Mucosa of stomach (tissue), 1 donor: ENCODE measurements around the gene B3GLCT.
"Not testable (repeated sequence)": the region's sequence is repeated elsewhere in the genome, so short reads cannot be mapped to it uniquely, and the experiment has no call there.

Experiments
- H3K27me3 ChIP-seq: one replicate; pipeline ENCODE4 v1.7.0; 2013; ENCODE audit warnings: mild to moderate bottlenecking, low read length; ENCODE audit not compliant: control insufficient read depth, insufficient read depth
- H3K36me3 ChIP-seq: one replicate; pipeline ENCODE4 v1.7.0; 2013; ENCODE audit warnings: low read length; ENCODE audit not compliant: control insufficient read depth, insufficient read depth
- H3K4me1 ChIP-seq: one replicate; pipeline ENCODE4 v1.7.0; 2013; ENCODE audit warnings: mild to moderate bottlenecking, low read length; ENCODE audit not compliant: control insufficient read depth, insufficient read depth
- H3K4me3 ChIP-seq: one replicate; pipeline ENCODE4 v1.7.0; 2013; ENCODE audit warnings: low read length
- H3K9ac ChIP-seq: one replicate; pipeline ENCODE4 v1.7.0; 2013; ENCODE audit warnings: mild to moderate bottlenecking, low read length, moderate library complexity
- H3K9me3 ChIP-seq: one replicate; pipeline ENCODE4 v1.7.0; 2013; ENCODE audit warnings: mild to moderate bottlenecking, low read length, moderate library complexity; ENCODE audit not compliant: control insufficient read depth
- donor health status: Pancreatic carcinoma.

The B3GLCT gene

GRCh38 chr13:31320946-31321345 is 121.2 kb downstream of the B3GLCT start:
- Histone ChIP-seq H3K27me3 (no peaks in the 10 kb centered on the region), H3K4me3 (no peak overlapping the region), H3K9me3 (no peaks in the 10 kb centered on the region), H3K36me3 (no peaks in the 10 kb centered on the region), H3K9ac (no peak overlapping the region), H3K4me1 (no peaks in the 10 kb centered on the region)

- no peak overlapping the region for H3K9ac ChIP-seq
- H3K4me3 ChIP-seq = no peak overlapping the region
- H3K9me3 ChIP-seq = no peaks in the 10 kb centered on the region
- H3K4me1 ChIP-seq = no peaks in the 10 kb centered on the region
- H3K36me3 ChIP-seq = no peaks in the 10 kb centered on the region
- no peaks in the 10 kb centered on the region for H3K27me3 ChIP-seq
Observed at GRCh38 chr13:31321457-31321856, 121.7 kb downstream of the B3GLCT start.

DNA sequence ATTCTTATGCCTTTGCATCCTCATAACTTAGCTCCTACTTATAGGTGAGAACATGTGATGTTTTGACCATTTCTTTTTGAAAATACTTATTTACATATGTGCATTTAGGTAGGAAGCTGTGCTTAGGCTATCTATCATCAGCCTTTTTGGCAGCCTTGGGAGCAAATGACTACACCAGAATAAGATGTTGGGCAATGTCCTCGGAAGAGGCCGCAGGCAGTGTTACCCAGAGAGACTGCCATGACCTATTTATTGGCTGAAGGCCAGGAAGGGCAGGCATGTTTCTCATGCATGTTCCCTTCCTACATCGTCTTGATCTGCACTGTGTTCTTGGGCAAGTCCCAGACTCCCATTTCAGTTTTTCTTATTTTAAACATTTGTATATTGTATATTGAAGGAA is 122.3 kb downstream of the B3GLCT start:
- Histone ChIP-seq H3K9ac (no peak overlapping the region), H3K4me3 (no peak overlapping the region), H3K27me3 (no peaks in the 10 kb centered on the region), H3K36me3 (no peaks in the 10 kb centered on the region), H3K4me1 (no peaks in the 10 kb centered on the region), H3K9me3 (no peaks in the 10 kb centered on the region)

- H3K27me3 ChIP-seq = no peaks in the 10 kb centered on the region
- H3K9ac ChIP-seq = no peak overlapping the region
- H3K36me3 ChIP-seq = no peaks in the 10 kb centered on the region
- no peaks in the 10 kb centered on the region for H3K4me1 ChIP-seq
- no peaks in the 10 kb centered on the region for H3K9me3 ChIP-seq
- H3K4me3 ChIP-seq = no peak overlapping the region
Observed at GRCh38 chr13:31322702-31323405, 123.1 kb downstream of the B3GLCT start.

GRCh38 chr13:31327182-31327860 is 127.5 kb downstream of the B3GLCT start:
- Histone ChIP-seq H3K4me1 (no peaks in the 10 kb centered on the region), H3K27me3 (no peaks in the 10 kb centered on the region), H3K4me3 (no peak overlapping the region), H3K9ac (no peak overlapping the region), H3K36me3 (no peaks in the 10 kb centered on the region), H3K9me3 (no peaks in the 10 kb centered on the region)

GRCh38 chr13:31328549-31329235 is 128.9 kb downstream of the B3GLCT start:
- Histone ChIP-seq H3K36me3 (no peaks in the 10 kb centered on the region), H3K9ac (no peak overlapping the region), H3K27me3 (no peaks in the 10 kb centered on the region), H3K4me3 (no peak overlapping the region), H3K4me1 (no peaks in the 10 kb centered on the region), H3K9me3 (no peaks in the 10 kb centered on the region)

GRCh38 chr13:31330236-31330635 is 130.5 kb downstream of the B3GLCT start:
- H3K9me3 ChIP-seq = no peaks in the 10 kb centered on the region
- H3K4me3 ChIP-seq = no peak overlapping the region
- H3K9ac ChIP-seq = no peak overlapping the region
- H3K4me1 ChIP-seq = peaks cover 8% of the 10 kb centered on the region
- H3K27me3 ChIP-seq = no peaks in the 10 kb centered on the region
- H3K36me3 ChIP-seq = no peaks in the 10 kb centered on the region

DNA sequence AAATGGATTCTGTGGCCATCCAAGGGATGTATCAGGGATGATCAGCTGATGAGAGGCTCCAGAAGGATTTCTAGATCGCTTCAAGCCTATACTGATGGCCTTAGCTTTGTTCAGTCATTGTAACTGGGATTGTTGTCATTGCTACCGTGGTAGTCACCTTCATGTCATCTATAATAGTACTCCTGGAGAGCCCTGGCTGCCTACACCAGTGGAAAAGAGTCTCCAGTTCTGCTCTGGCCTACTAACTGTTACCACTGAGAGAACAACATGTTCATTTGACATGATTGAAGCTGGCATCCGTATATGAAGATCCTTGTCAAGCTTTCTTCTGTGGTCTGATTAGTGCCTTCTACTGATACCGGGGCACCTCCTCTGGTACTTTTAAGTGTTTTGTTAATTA is 131.3 kb downstream of the B3GLCT start:
- no peaks in the 10 kb centered on the region for H3K27me3 ChIP-seq
- H3K9me3 ChIP-seq = no peaks in the 10 kb centered on the region
- H3K4me3 ChIP-seq = no peak overlapping the region
- no peak overlapping the region for H3K9ac ChIP-seq
- H3K4me1 ChIP-seq = peaks cover 8% of the 10 kb centered on the region
- no peaks in the 10 kb centered on the region for H3K36me3 ChIP-seq

DNA sequence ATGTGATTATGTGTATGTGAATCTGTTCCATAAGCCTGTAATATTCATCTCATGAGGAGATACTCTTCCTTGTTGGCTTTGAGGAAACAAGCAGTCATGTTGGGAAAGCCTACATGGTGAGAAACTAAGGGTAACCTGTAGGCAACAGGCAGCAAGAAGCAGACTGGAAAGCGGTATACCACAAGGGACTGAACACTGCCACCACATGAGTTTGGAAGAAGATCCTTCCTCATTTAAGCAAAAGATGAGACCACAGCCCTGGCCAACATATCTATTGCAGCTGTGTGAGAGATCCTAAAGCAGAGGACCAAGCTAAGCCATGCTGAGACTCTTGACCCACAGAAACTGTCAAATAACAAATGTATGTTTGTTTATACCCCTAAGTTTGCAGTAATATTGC is 134.8 kb downstream of the B3GLCT start:
- Histone ChIP-seq H3K9me3 (no peaks in the 10 kb centered on the region), H3K9ac (no peak overlapping the region), H3K4me1 (peaks cover 8% of the 10 kb centered on the region), H3K27me3 (no peaks in the 10 kb centered on the region), H3K4me3 (no peak overlapping the region), H3K36me3 (no peaks in the 10 kb centered on the region)

DNA sequence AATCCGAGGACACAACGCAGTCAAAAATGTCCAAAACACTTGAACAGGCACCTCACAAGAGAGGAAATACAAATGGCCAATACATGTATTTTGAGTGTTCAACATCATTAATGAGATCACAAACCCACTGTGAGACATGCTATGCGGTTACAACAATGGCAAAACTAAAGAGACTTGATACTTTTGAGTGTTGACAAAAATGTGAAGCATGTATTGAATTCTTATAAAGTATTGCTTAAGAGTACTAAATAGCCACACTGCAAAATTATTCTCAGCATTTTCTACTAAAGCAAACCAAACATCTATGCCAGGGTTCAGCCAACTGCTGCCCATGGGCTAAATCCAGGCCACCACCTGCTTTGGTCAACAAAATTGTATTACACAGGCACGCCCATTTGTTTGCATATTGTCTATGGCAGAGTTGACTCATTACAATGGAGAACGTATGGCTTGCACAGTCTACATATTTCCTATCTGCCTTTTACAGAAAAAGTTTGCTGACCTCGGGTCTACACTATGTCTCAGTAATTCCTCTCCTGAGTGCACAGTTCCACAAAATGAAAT is 135.3 kb downstream of the B3GLCT start:
- no peak overlapping the region for H3K4me3 ChIP-seq
- no peak overlapping the region for H3K9ac ChIP-seq
- no peaks in the 10 kb centered on the region for H3K27me3 ChIP-seq
- H3K4me1 ChIP-seq = peaks cover 8% of the 10 kb centered on the region
- H3K9me3 ChIP-seq = no peaks in the 10 kb centered on the region
- no peaks in the 10 kb centered on the region for H3K36me3 ChIP-seq

- H3K36me3 ChIP-seq, H3K9me3 ChIP-seq, H3K9ac ChIP-seq, H3K4me3 ChIP-seq, H3K27me3 ChIP-seq, H3K4me1 ChIP-seq: not testable (repeated sequence)
Observed at GRCh38 chr13:31339616-31340015, 139.8 kb downstream of the B3GLCT start.

- not testable (repeated sequence) for H3K4me1 ChIP-seq, H3K9me3 ChIP-seq, H3K27me3 ChIP-seq, H3K9ac ChIP-seq, H3K36me3 ChIP-seq, H3K4me3 ChIP-seq
Observed at GRCh38 chr13:31340848-31341247, 141.1 kb downstream of the B3GLCT start.
